ENCODE results near the gene GNG8. TPM values are rescaled to one million over a fixed set of nuclear protein-coding genes. Genes with fewer than 3 reads are reported as not detected.

GNG8 gene
- total RNA-seq, 1 donor from 2014 or later = not detected

DNA sequence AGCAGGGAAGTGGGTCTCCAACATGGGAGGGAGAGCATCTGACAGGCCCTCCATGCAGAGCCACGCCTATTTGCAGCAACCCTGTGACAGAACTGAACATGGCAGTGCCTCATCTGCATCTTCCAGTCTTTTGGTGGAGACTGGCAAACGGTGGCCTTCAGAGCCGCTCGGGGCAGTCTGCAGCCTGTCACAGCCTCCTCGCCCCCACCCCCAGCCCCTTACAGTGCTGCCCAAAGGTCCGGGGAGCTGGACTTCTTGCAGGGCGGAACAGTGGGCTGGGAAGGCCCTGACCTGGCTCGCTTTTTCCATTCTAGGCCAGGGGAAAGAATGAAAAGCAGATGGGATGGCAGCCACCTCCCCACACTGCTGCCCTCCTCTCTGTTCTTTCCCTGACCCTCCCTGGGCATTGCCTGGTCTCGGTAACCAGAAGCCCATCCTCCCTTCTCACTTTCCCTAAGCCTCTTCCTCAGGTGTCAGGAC, 32.2 kb downstream of the GNG8 start:
- no peak for DNase-seq (ENCODE audit: low read depth in 2 of 2)

DNA sequence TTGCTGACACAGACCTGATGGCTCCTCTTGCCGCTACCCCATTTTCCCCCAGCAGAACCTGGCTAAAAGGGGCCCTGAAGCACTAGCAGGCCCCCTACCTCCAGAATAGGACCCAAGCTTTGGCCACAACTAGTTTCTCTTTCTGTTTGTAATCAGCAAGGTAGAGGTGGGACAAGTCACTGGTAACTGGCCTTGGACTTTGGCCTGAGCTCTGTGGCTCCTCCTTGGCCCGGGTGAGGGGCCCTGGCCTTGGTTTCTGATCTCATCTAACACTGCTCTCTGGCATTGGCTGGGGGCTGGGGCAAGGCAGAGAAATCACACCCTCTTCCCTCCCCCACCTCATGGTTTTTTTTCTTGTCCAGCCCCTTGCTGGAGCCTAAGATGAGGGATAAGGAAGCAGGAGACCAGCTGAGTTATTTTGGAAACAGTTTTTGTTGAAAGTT, 32.8 kb downstream of the GNG8 start:
- DNase-seq (ENCODE audit: low read depth in 2 of 2) = no peak

DNA sequence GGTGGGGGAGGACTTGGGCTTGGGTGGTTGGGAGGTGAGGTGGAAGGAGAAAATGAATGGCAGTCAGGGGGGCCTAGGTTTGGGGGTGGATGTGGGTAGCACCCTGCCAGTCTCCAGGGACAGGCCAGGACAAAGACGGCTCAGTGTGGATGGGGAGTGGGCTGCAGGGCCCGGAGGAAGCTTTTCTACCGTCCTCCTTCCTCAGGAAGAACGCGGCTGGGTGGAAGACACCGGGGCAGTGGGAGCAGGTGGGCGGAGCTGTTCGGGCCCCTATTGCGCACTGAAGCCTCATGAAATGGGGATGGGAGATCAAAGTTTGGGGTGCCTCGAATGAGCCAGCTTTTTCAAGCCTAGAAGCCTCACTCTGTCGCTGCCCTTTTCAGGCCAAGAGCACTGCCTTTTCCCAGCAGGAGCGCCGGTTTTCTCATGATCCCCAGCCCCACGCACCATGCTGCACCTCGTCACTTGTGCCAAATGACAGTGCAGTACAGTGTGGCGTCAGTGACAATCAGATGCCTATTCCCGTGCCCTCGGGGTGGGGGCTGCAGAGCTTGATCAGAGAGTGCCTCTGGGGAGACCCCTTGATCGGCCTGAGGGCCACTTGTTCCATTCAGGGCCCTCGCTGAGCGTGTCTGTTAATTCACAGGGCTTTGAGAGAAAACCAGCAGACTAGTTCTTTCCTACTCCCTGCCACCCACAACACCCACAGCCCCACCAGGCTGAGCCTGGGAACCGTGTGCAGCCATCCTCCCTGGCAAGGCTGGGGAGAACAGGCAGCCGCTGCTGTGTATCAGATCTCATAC, 33.4 kb downstream of the GNG8 start:
- DNase-seq (ENCODE audit: low read depth in 2 of 2) = no peak

DNA sequence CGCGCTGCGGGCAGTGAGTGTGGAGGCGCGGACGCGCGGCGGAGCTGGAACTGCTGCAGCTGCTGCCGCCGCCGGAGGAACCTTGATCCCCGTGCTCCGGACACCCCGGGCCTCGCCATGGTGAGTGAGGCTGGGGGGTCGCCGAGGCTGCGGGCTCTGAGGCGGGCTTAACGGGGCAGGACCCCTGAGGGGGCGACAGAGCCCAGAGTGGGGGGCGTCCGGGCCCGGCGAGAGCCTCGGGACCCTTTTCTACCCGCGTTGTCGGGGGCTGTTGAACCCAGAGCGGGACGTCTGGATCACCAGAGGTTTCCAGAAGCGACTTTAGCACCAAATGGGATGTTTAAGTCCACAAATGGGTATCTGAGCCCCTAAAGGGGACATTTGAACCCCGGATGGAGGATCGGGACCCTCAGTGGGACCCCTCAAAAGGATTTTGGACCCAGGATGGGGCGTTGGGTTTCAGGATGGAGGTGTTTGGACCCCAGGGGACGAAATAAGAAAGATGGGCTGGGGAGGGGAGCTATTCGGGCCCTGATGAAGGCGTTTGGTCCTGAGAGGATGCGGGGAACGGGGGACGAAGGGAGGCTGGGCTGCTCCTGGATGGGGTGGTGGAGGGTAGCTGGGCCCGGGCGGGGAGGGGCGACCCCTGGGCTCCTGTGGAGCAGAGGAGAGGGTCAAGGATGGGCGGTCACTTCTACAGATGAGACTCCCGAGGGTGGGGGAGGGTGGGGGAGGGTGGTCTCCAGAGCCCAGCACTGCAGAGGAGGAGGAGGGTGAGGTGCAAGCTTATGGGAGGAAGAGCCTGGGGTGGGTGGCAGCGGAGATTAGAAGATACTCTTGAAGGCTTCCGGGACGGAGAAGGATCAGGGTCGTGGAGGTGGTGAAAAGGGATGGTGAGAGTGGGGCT, 34.4 kb downstream of the GNG8 start, which contains the start of gene CALM3:
Gene CALM3, plus strand, starts transcription at position 13 of the 907 bp plus-strand sequence. Its CDS starts 105 bp downstream, at position 118.
- no peak for DNase-seq (ENCODE audit: low read depth in 2 of 2)

DNA sequence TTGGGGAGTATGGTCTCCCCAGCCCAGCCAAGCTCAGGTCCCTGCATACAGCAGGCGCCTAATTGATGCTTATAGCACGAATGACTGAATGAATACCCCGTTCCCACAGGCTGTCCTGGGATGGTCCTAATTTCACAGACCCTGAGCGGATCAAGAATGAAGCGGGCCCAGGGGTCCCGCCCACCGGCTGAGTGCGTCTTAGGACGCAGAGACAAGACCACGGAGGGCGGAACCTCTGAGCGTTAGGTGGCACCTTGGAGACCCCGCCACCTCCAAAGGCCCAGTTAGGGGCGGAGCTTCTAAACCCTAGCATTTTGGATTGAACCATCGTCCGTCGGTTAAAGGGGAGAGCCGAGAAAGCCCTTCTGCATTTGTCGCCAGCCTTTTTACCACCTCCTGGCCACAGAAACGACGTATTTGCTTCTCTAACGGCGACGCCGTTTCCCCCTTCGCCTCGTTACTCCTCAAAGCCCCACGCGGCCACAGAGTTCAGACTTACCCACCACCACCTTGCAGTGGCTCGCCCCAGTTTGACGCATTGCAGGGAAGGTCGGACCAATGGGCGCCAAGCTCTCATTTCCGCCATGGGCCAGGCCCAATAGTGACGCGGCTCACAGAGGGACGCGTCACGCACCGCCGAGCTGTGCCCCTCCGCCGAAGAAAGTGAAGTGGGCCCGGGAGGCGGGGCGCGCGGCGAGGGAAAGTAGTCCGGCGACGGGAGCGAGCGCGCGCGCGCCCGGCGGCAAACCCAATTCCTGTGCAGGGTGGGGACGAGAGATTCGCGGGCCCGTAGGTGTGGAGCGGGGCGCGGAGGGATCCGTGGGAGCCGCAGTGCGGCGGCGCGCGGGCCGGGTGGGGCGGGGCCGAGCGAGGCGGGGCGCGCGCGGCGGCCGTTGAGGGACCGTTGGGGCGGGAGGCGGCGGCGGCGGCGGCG, 35.4 kb downstream of the GNG8 start:
- DNase-seq (ENCODE audit: low read depth in 2 of 2) = peak; percentile 98 to 99

DNA sequence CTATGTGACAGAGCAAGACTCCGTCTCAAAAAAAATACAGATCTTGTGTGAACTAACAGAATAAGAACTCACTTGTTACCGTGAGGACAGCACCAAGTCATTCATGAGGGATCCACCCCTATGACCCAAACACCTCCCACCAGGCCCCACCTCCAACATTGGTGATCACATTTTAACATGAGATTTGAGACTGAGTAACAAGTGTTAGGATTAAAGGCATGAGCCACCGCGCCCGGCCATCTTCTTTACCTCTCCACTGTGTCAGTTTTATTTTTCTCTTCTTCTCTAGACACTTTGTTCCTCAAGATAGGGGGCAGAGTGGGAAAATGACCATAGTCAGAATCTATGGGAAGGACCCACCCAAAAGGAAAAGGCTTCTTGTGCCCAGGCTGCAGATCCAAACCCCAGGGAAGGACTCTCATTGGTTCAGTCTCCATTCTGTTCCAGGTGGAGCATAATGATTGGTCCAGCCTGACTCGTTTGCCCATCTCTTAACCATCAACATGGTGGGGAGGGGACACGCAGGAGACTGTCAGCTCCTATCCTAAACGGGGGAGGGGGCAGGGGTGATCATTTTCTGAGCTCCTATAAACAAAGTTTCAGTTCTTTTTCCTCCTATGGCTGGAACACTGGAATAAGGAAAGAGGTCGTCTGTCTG, 36.2 kb downstream of the GNG8 start:
- no peak for DNase-seq (ENCODE audit: low read depth in 2 of 2)

DNA sequence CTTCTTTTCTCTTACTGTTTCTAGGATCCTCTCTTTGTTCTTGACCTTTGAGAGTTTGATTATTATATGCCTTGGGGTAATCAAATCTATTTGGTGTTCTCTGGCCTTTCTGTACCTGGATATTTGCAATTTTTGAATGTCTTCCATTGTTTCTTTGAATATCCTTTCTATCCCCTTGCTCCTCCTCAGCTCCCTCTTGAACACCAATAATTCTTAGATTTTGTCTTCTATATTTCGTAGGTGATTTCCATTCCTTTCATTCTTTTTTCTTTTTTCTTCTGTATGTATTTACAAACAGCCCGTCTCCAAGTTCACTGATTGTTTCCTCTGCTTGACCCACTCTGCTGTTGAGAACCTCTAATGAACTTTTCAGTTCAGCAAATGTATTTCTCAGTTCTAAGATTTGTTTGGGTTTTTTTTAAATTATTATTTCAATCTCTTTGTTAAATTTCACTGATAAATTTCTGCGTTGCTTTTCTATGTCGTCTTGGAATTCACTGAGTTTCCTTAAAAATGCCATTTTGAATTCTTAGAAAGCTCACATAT, 37.6 kb downstream of the GNG8 start:
- no peak for DNase-seq (ENCODE audit: low read depth in 2 of 2)

DNA sequence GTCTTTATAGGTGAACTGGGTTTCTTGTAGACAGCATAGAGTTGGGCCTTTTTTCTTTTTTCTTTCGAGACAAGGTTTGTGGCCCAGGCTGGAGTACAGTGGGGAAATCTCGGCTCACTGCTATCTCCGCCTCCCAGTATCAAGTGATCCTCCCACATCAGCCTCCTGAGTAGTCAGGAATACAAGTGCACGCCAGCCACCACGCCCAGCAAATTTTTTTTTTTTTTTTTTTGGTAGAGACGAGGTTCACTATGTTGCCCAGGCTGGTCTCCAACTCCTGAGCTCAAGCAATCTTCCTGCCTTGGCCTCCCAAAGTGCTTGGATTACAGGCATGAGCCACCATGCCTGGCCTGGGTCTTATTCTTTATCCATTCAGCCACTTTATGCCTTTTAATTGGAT, 40.0 kb downstream of the GNG8 start:
- no peak for DNase-seq (ENCODE audit: low read depth in 2 of 2)

DNA sequence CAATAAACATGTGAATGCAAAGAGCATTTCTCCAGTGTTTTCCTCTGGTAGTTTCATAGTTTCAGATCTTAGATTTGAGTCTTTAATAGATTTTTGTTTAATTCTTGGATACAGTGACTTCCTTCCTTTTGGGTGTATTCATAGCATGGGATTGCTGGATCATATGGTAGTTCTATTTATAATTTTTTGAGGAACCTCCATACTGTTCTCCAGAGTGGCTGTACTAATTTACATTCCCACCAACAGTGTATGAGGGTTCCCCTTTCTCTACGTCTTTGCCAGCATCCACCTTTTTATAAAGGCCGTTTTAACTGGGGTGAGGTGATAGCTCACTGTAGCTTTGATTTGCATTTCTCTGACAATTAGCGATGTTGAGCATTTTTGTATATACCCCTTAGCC, 44.1 kb downstream of the GNG8 start:
- no peak for DNase-seq (ENCODE audit: low read depth in 2 of 2)

DNA sequence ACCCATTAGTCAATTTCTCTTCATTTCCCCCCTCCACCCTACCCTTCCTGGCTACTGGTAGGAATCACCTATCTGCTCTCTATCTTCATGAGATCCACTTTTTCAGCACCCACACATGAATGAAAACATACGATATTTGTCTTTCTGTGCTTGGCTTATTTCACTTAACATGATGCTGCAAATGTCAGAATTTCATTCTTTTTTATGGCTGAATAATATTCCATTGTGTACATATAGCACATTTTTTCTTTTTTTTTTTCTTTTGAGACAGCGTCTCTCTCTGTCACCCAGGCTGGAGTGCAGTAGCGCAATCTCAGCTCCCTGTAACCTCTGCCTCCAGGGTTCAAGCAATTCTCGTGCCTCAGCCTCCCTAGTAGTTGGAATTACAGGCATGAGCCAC, 44.7 kb downstream of the GNG8 start:
- no peak for DNase-seq (ENCODE audit: low read depth in 2 of 2)

DNA sequence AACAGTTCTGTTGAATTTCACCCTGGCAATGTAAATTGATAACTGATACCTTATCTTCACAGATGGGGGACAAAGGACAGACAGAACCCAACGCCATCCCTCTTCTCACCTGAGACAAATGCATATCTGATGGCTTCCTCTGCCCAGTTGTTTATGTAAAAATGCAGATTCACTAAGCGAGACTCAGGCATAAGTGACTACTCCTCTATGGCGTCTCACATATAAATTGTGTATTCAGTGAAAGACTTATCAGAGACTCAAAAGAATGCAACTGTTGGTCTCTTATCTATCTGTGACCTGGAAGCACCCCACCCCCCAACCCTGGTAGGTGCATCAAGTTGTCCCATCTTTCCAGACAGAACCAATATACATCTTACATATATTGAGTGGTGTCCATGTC, 48.1 kb downstream of the GNG8 start:
- no peak for DNase-seq (ENCODE audit: low read depth in 2 of 2)

DNA sequence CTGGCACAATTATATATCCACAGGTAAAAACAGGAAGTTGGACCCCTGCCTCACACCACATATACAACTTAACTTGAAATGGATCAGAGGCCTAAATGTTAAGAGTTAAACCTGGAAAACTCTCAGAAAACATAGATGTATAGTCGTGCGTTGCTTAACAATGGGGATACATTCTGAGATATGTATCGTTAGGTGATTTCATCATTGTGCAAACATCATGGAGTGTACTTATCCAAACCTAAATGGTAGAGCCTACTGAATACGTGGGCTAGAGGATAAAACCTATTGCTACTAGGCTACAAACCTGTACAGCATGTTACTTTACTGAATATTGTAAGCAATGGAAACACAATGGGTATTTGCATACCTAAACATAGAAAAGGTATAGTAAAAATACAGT, 49.7 kb downstream of the GNG8 start:
- DNase-seq (ENCODE audit: low read depth in 2 of 2) = no peak

DNA sequence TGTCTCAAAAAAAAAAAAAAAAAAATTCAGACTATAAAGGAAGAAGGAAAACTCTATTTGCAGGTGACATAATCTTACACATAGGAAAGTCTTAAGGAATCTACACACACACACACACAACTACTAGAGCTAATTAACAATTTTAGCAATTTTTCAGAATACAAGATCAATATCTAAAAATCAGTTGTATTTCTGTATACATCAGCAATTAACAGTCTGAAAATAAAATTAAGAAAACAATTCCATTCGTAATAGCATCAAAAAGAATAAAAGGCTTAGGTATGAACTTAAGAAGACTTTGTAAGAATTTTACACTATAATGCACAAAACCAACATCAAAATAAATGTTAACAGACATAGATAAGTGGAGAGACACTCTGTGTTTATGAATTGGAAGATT, 50.5 kb downstream of the GNG8 start:
- no peak for DNase-seq (ENCODE audit: low read depth in 2 of 2)

Other genes starting within 250 kb of the GNG8 start
- gene CCDC8, start 222.6 kb downstream of the GNG8 start, total RNA-seq = under 0.01 and 0.22 TPM in 2 replicates
- not detected in 2 replicates for gene PNMA8C, start 207.3 kb downstream of the GNG8 start, total RNA-seq
- under 0.01 TPM in 1 of 2 replicates, not detected in the other for gene PNMA8A, start 164.6 kb downstream of the GNG8 start, total RNA-seq
- gene PNMA8B, start 140.3 kb downstream of the GNG8 start, total RNA-seq = under 0.01 TPM in 2 replicates
- 84.9 and 117 TPM in 2 replicates for gene CALM3, start 34.9 kb downstream of the GNG8 start, total RNA-seq
- 0.20 and 0.22 TPM in 2 replicates for gene PTGIR, start 11.1 kb downstream of the GNG8 start, total RNA-seq
- gene DACT3, start 25.0 kb upstream of the GNG8 start, total RNA-seq = 0.20 and 0.22 TPM in 2 replicates
- 28.1 and 30.6 TPM in 2 replicates for gene PRKD2, start 80.9 kb upstream of the GNG8 start, total RNA-seq
- 8.9 and 13.9 TPM in 2 replicates for gene FKRP, start 109.9 kb upstream of the GNG8 start, total RNA-seq
- gene STRN4, start 110.2 kb upstream of the GNG8 start, total RNA-seq = 67.6 and 84.3 TPM in 2 replicates
- 19.0 and 34.9 TPM in 2 replicates for gene SLC1A5, start 152.4 kb upstream of the GNG8 start, total RNA-seq
- 108 and 173 TPM in 2 replicates for gene AP2S1, start 214.6 kb upstream of the GNG8 start, total RNA-seq
- 15.3 and 16.5 TPM in 2 replicates for gene ARHGAP35, start 224.8 kb upstream of the GNG8 start, total RNA-seq

All from lung microvascular endothelial cell (primary cell).